D721Med (cell line): Measurements from ENCODE around the gene GLRA3.
"Not testable (repeated sequence)": the region's sequence is repeated elsewhere in the genome, so short reads cannot be mapped to it uniquely, and the experiment has no call there.

ENCODE experiments used
- DNase-seq: peaks from one replicate; pipeline ENCODE4 v3.0.0; 2011; ENCODE audit warnings: low spot score; ENCODE audit not compliant: insufficient read length
- FAIRE-seq: peaks from 2 replicates; lab custom pipeline; 2011; peaks lifted over from hg19 to GRCh38; lab: Jason Lieb, UNC
- TF ChIP-seq, protein P1 (sequence below): IDR thresholded peaks from 2 replicates; pipeline ENCODE4 v1.5.1; 2012; ENCODE audit warnings: mild to moderate bottlenecking, control low read depth; ENCODE audit not compliant: insufficient read depth; ENCODE audit errors: missing control alignments

Gene GLRA3

GRCh38 chr4:174702979-174703478, 126.0 kb downstream of the GLRA3 start:
- FAIRE-seq = no peak
- DNase-seq = no peak
- TF ChIP-seq, protein P1, sequence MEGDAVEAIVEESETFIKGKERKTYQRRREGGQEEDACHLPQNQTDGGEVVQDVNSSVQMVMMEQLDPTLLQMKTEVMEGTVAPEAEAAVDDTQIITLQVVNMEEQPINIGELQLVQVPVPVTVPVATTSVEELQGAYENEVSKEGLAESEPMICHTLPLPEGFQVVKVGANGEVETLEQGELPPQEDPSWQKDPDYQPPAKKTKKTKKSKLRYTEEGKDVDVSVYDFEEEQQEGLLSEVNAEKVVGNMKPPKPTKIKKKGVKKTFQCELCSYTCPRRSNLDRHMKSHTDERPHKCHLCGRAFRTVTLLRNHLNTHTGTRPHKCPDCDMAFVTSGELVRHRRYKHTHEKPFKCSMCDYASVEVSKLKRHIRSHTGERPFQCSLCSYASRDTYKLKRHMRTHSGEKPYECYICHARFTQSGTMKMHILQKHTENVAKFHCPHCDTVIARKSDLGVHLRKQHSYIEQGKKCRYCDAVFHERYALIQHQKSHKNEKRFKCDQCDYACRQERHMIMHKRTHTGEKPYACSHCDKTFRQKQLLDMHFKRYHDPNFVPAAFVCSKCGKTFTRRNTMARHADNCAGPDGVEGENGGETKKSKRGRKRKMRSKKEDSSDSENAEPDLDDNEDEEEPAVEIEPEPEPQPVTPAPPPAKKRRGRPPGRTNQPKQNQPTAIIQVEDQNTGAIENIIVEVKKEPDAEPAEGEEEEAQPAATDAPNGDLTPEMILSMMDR = no peak

GRCh38 chr4:174699654-174700053, 129.4 kb downstream of the GLRA3 start:
- FAIRE-seq (no peak), DNase-seq (no peak)
- TF ChIP-seq, protein P1 = no peak

GRCh38 chr4:174697896-174698295, 131.2 kb downstream of the GLRA3 start:
- TF ChIP-seq, protein P1 = no peak
- FAIRE-seq (no peak), DNase-seq (no peak)

DNA sequence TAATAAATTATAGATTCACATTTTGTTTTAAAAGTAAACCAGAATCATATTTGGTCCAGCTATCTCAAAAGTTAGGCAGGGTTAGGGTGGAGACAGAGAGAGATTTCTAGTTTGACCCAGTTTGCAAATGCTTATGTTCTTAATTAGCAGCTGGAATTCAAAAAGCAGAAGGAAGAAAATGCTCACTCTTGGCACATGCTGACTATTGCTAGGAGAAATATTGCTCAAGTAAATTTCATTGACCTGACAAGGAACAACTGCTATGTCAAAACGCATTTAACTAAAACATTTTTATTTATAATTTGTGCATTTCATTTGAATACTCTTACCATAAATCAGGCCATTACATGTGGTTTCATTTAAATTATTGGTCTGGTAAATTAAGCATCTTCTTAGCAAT, 131.8 kb downstream of the GLRA3 start:
- TF ChIP-seq, protein P1 = no peak
- no peak for FAIRE-seq
- no peak for DNase-seq

- no peak for FAIRE-seq
- no peak for DNase-seq
- TF ChIP-seq, protein P1 = no peak
Measured at GRCh38 chr4:174696657-174697056, 132.4 kb downstream of the GLRA3 start.

GRCh38 chr4:174691876-174692275, 137.2 kb downstream of the GLRA3 start:
- not testable (repeated sequence) for DNase-seq, FAIRE-seq

GRCh38 chr4:174690665-174691064, 138.4 kb downstream of the GLRA3 start:
- no peak for DNase-seq

More at GRCh38 chr4:174690665-174691064, 138.4 kb downstream of the GLRA3 start:
- TF ChIP-seq, protein P1 = no peak
- no peak for FAIRE-seq
